ENCODE measurements around the gene LRFN2. TPM values are rescaled to one million over a fixed set of nuclear protein-coding genes. Genes with fewer than 3 reads are reported as not detected.

The LRFN2 gene
- total and polyA plus RNA-seq, 2 donors (not counting 1 experiment from before 2014, with no cell fraction given) = not detected

GRCh38 chr6:40540790-40541189 is 46.4 kb downstream of the LRFN2 start:
- H3K9me3 Mint-ChIP-seq (ENCODE audit: insufficient read depth) = no peaks in the 10 kb centered on the region
- Histone ChIP-seq H3K27ac (ENCODE audit: low read length in 2 of 2) (no peak overlapping the region), H3K36me3 (replicated peaks in 1 of 2; ENCODE audit: control extremely low read depth in 1 of 2, control insufficient read depth in 1 of 2, extremely low read depth in 1 of 2, insufficient read depth in 2 of 2, low read length in 1 of 2) (no peaks in the 10 kb centered on the region), H2AFZ (ENCODE audit: insufficient read depth, low read depth, low read length, poor library complexity, severe bottlenecking) (no peak overlapping the region), H4K20me1 (ENCODE audit: control insufficient read depth, insufficient read depth, low read length, poor library complexity, severe bottlenecking) (no peaks in the 10 kb centered on the region), H3K9ac (ENCODE audit: low read length) (no peak overlapping the region), H3K9me3 (ENCODE audit: control extremely low read depth in 1 of 3, control insufficient read depth in 2 of 3, insufficient read depth in 1 of 3, low read length in 2 of 3) (peaks cover 0 to 2% (median 0%) of the 10 kb centered on the region in 3 donors), H3K4me3 (ENCODE audit: control extremely low read depth in 1 of 5, extremely low read depth in 1 of 5, insufficient read depth in 1 of 5, low read depth in 2 of 5, low read length in 4 of 5) (no peak overlapping the region), H3K4me1 (ENCODE audit: control insufficient read depth in 2 of 2, insufficient read depth in 2 of 2, low read length in 2 of 2) (no peaks in the 10 kb centered on the region), H3K79me2 (ENCODE audit: control insufficient read depth, insufficient read depth, low read length) (no peaks in the 10 kb centered on the region), H3K4me2 (replicated peaks; ENCODE audit: low read depth, low read length, poor library complexity, severe bottlenecking) (no peak overlapping the region), H3K27me3 (replicated peaks in 1 of 4; ENCODE audit: control extremely low read depth in 1 of 4, control insufficient read depth in 3 of 4, insufficient read depth in 4 of 4, low read length in 3 of 4) (no peaks in the 10 kb centered on the region)
- ATAC-seq (ENCODE audit: low read depth) = no peak
- H3K4me1 Mint-ChIP-seq = no peaks in the 10 kb centered on the region
- intact Hi-C loops (cut with micrococcal nuclease) = no loop called here
- no peak overlapping the region for H3K4me3 Mint-ChIP-seq
- no peak for TF ChIP-seq CTCF (IDR thresholded peaks at IDR 0.05)
- TF ChIP-seq EZH2 (IDR thresholded peaks at IDR 0.05; ENCODE audit: borderline replicate concordance, insufficient read depth, low read depth, low read length, poor library complexity, severe bottlenecking) = no peak
- no peak overlapping the region for H3K27ac Mint-ChIP-seq
- H3K27me3 Mint-ChIP-seq = peaks cover under 1% of the 10 kb centered on the region
- POLR2A ChIA-PET = no interaction called here
- CTCF ChIA-PET = no interaction called here
- no peak for DNase-seq
- WGBS (ENCODE audit: insufficient coverage) = 87% methylated on average over 6 of the region's 6 CpGs

DNA sequence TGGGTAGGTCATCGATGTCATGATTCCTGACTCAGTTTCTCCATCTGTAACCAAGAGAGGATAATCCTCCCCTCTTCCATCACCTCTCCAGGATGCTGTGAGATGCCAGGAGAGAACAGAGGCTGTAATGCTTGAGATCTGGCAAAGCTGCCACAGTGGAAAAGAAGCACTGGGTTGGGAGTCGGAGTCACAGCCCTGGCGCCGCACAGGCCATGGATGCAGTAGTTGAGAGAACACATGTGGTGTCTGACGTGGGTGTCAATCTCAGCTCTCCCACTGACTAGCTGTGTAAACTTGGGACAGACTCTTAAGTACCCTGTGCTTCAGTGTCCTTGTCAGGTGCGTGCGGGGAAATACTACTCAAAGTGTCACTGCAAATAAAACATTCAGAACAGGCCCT is 47.3 kb downstream of the LRFN2 start:
- no peak for DNase-seq
- Histone ChIP-seq H4K20me1 (ENCODE audit: control insufficient read depth, insufficient read depth, low read length, poor library complexity, severe bottlenecking) (no peaks in the 10 kb centered on the region), H2AFZ (ENCODE audit: insufficient read depth, low read depth, low read length, poor library complexity, severe bottlenecking) (no peak overlapping the region), H3K4me1 (ENCODE audit: control insufficient read depth in 2 of 2, insufficient read depth in 2 of 2, low read length in 2 of 2) (no peaks in the 10 kb centered on the region), H3K9ac (ENCODE audit: low read length) (no peak overlapping the region), H3K36me3 (replicated peaks in 1 of 2; ENCODE audit: control extremely low read depth in 1 of 2, control insufficient read depth in 1 of 2, extremely low read depth in 1 of 2, insufficient read depth in 2 of 2, low read length in 1 of 2) (no peaks in the 10 kb centered on the region), H3K79me2 (ENCODE audit: control insufficient read depth, insufficient read depth, low read length) (no peaks in the 10 kb centered on the region), H3K27ac (ENCODE audit: low read length in 2 of 2) (no peak overlapping the region), H3K27me3 (replicated peaks in 1 of 4; ENCODE audit: control extremely low read depth in 1 of 4, control insufficient read depth in 3 of 4, insufficient read depth in 4 of 4, low read length in 3 of 4) (no peaks in the 10 kb centered on the region), H3K4me3 (ENCODE audit: control extremely low read depth in 1 of 5, extremely low read depth in 1 of 5, insufficient read depth in 1 of 5, low read depth in 2 of 5, low read length in 4 of 5) (no peak overlapping the region), H3K4me2 (replicated peaks; ENCODE audit: low read depth, low read length, poor library complexity, severe bottlenecking) (no peak overlapping the region), H3K9me3 (ENCODE audit: control extremely low read depth in 1 of 3, control insufficient read depth in 2 of 3, insufficient read depth in 1 of 3, low read length in 2 of 3) (no peaks in the 10 kb centered on the region)
- no peak for ATAC-seq (ENCODE audit: low read depth)
- no peak overlapping the region for H3K4me3 Mint-ChIP-seq
- H3K27me3 Mint-ChIP-seq = peaks cover 4% of the 10 kb centered on the region
- no peak overlapping the region for H3K27ac Mint-ChIP-seq
- POLR2A ChIA-PET = no interaction called here
- H3K4me1 Mint-ChIP-seq = no peaks in the 10 kb centered on the region
- intact Hi-C loops (cut with micrococcal nuclease) = no loop called here
- 96% methylated on average over 4 of the region's 7 CpGs for WGBS (ENCODE audit: insufficient coverage)
- H3K9me3 Mint-ChIP-seq (ENCODE audit: insufficient read depth) = no peaks in the 10 kb centered on the region
- TF ChIP-seq EZH2 (IDR thresholded peaks at IDR 0.05; ENCODE audit: borderline replicate concordance, insufficient read depth, low read depth, low read length, poor library complexity, severe bottlenecking) (no peak), CTCF (IDR thresholded peaks at IDR 0.05) (no peak)
- CTCF ChIA-PET = no interaction called here
